Mucosa of stomach (tissue), 1 donor: ENCODE data around the gene FADS3.
"Not testable (repeated sequence)": the region's sequence is repeated elsewhere in the genome, so short reads cannot be mapped to it uniquely, and the experiment has no call there.

Experiments
- H3K27me3 ChIP-seq: one replicate; pipeline ENCODE4 v1.7.0; 2013; ENCODE audit warnings: mild to moderate bottlenecking, low read length; ENCODE audit not compliant: control insufficient read depth, insufficient read depth
- H3K36me3 ChIP-seq: one replicate; pipeline ENCODE4 v1.7.0; 2013; ENCODE audit warnings: low read length; ENCODE audit not compliant: control insufficient read depth, insufficient read depth
- H3K4me1 ChIP-seq: one replicate; pipeline ENCODE4 v1.7.0; 2013; ENCODE audit warnings: mild to moderate bottlenecking, low read length; ENCODE audit not compliant: control insufficient read depth, insufficient read depth
- H3K4me3 ChIP-seq: one replicate; pipeline ENCODE4 v1.7.0; 2013; ENCODE audit warnings: low read length
- H3K9ac ChIP-seq: one replicate; pipeline ENCODE4 v1.7.0; 2013; ENCODE audit warnings: mild to moderate bottlenecking, low read length, moderate library complexity
- H3K9me3 ChIP-seq: one replicate; pipeline ENCODE4 v1.7.0; 2013; ENCODE audit warnings: mild to moderate bottlenecking, low read length, moderate library complexity; ENCODE audit not compliant: control insufficient read depth
- donor health status: Pancreatic carcinoma.

The FADS3 gene

DNA sequence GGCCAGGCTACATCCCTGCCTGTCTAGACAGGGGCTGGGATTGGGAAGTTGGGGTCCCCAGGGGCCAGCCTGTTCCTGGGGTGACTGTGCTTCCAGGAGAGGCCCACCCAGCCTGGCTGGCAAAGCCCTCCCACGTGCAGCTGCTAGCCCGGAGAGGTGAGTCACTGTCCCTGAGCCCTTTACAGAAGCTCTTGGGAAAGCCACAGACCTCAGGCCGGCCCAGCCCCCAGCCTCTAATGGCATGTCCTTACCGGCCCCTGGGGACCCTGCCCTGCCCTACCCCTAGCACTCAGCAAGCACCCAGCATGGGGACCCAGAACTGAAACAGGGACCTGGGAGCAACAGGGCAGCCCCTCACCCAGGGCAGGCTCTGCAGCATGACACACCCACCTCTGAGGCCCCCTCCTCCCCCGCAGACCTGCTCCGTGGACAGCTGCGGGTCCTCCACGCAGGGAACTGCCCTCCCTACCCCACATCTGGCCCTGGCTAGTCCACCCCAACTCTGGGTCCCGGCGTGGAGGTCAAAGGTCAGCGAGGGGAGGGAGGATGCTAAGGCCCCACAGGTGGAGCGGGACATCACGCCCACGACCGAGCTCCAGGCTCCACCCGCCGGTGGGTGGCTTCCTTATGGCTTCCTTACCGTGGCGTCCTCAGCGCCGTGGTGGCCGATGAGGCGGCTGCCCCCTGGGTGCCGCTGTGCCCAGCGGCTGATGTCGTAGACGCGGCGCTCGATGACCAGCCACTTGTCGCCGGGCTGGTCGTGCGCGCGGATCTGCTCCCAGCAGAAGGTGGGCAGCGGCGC is 615 bp downstream of the FADS3 start:
- H3K27me3 ChIP-seq: no peaks in the 10 kb centered on the region
- no peaks in the 10 kb centered on the region for H3K9me3 ChIP-seq
- H3K36me3 ChIP-seq: no peaks in the 10 kb centered on the region

GRCh38 chr11:61889831-61890230 is 1.5 kb downstream of the FADS3 start:
- peaks cover 9% of the 10 kb centered on the region for H3K4me1 ChIP-seq
- no peaks in the 10 kb centered on the region for H3K9me3 ChIP-seq
- no peak overlapping the region for H3K9ac ChIP-seq
- no peaks in the 10 kb centered on the region for H3K36me3 ChIP-seq
- H3K27me3 ChIP-seq: no peaks in the 10 kb centered on the region
- H3K4me3 ChIP-seq: no peak overlapping the region

More for the DNA sequence above, 615 bp downstream of the FADS3 start:
- Histone ChIP-seq H3K4me3 (peak overlapping the region; percentile 46), H3K9ac (peak overlapping the region; percentile 51), H3K4me1 (peaks cover 9% of the 10 kb centered on the region)

DNA sequence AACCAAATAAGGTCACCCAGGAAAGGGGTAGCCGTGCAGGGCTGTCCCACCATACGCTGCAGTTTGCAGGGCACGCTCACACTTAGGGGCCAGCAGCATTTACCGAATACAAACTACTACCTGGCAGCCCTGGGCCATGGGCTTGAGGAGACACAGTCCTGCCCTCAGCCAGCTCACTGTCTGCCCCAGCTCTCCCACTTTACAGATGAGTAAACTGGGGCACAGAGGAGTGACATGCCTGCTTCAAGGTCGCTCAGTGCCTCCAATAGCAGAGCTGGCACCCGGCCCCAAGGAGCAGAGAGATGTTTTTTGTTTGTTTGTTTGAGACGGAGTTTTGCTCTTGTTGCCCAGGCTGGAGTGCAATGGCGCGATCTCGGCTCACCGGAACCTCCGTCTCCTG is 2.8 kb downstream of the FADS3 start:
- Histone ChIP-seq H3K27me3 (no peaks in the 10 kb centered on the region), H3K9me3 (no peaks in the 10 kb centered on the region), H3K9ac (no peak overlapping the region), H3K4me1 (peaks cover 9% of the 10 kb centered on the region), H3K4me3 (no peak overlapping the region), H3K36me3 (no peaks in the 10 kb centered on the region)

DNA sequence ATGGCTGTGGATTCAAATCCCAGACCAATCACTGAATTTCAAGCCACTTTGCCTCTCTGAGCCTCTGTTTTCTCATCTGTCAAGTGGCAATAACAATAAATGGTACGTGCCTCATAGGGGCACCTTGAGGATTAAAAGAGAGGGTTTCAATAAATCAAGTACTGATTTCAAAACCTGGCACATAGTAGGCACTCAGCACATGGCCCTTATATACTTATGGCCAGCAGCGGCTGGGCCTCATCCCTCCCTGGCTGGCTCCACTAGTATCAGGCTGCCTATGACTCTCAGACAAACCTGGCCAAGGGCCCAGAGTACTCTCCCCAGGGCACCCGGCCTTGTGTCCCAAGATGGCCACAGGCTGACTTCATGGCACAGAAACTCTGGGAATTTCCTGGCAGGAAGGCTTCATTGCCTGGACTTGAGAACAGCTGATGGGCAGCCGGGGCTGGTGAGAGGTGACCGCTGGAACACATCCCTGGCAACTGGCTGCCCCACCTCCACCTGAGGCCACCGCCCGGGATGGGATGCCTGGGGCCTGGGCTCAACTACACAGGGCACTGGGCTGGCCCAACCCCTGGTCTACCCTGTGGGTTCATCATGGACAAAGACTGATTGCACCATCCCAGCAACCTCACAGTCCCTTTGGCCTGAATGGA is 3.4 kb downstream of the FADS3 start:
- H3K9me3 ChIP-seq: no peaks in the 10 kb centered on the region
- peaks cover 9% of the 10 kb centered on the region for H3K4me1 ChIP-seq
- H3K4me3 ChIP-seq: no peak overlapping the region
- no peaks in the 10 kb centered on the region for H3K36me3 ChIP-seq
- H3K27me3 ChIP-seq: no peaks in the 10 kb centered on the region
- H3K9ac ChIP-seq: no peak overlapping the region

DNA sequence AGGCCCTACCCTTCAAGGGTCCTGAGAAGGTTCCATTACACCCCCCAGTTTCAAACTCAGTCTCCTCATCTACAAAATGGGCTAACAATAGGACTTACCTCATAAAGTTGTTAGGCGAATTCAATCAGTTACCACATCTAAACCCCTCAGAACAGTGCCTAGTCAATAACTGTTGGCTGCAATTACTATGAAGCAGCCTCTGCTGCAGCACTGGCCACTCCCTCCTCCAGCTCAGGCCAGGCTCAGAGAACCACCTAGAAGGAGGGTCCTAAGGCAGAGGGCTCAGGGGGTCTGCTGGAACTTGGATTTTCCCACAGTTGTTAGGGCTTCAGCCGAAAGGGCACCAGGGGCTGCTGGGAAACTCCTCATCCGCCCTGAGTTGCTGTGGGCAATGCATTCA is 4.7 kb downstream of the FADS3 start:
- Histone ChIP-seq H3K27me3 (no peaks in the 10 kb centered on the region), H3K36me3 (no peaks in the 10 kb centered on the region), H3K4me1 (peaks cover 9% of the 10 kb centered on the region), H3K9ac (no peak overlapping the region), H3K4me3 (no peak overlapping the region), H3K9me3 (no peaks in the 10 kb centered on the region)

GRCh38 chr11:61885784-61886580 is 5.4 kb downstream of the FADS3 start:
- H3K27me3 ChIP-seq: no peaks in the 10 kb centered on the region
- no peak overlapping the region for H3K4me3 ChIP-seq
- peaks cover 8% of the 10 kb centered on the region for H3K4me1 ChIP-seq
- no peak overlapping the region for H3K9ac ChIP-seq
- H3K9me3 ChIP-seq: no peaks in the 10 kb centered on the region
- H3K36me3 ChIP-seq: no peaks in the 10 kb centered on the region

DNA sequence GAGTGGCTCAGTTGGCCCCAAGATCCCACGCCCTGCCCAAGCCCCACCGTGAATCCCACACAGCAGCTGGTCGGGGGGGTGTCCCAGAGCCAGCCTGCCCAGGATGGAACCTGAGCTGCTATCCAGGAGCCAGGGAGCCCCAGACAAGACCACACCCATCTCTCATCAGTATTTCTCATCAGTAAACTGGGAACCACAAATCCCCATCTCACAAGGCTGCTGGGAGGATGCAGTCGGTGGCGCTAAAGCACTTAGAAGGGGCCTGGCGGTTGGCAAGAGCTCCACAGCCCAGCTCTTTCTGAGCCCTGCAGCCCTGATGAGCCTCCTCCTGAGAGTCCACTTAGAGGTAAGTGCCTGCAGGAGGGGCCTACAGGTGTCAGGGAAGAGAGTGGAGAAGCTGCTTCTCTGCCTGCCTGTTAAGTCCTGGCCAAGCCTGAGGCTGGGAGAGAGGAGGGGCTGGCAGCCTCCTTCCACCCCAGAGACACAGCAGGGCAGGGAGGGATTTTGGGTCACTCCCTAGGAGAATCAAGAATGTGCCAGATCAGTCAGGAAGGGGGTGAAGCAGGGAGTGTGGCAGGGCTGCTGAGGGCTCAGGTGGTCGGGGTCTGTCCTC is 6.1 kb downstream of the FADS3 start:
- Histone ChIP-seq H3K4me1 (peaks cover 1% of the 10 kb centered on the region), H3K27me3 (no peaks in the 10 kb centered on the region), H3K9me3 (no peaks in the 10 kb centered on the region), H3K9ac (no peak overlapping the region), H3K4me3 (no peak overlapping the region), H3K36me3 (no peaks in the 10 kb centered on the region)

DNA sequence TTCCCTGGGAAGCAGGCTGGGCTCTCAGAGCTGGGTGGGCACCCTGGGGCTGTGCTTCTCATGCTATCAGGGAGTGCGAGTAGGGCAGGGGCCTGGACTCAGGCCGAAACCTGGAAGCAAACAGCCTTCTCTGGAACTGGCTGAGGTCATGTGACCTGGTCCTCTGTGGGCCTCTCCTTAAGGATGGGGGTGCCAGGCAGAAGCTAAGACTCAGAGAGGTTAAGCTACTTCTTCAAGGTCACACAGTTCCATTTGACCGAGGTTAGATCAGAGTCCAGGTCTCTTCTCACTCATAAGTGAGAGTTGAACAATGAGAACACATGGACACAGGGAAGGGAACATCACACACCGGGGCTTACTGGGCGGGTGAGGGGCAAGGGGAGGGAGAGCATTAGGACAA is 7.4 kb downstream of the FADS3 start:
- no peak overlapping the region for H3K4me3 ChIP-seq
- no peaks in the 10 kb centered on the region for H3K9me3 ChIP-seq
- H3K36me3 ChIP-seq: no peaks in the 10 kb centered on the region
- H3K9ac ChIP-seq: no peak overlapping the region
- H3K27me3 ChIP-seq: no peaks in the 10 kb centered on the region
- no peaks in the 10 kb centered on the region for H3K4me1 ChIP-seq

DNA sequence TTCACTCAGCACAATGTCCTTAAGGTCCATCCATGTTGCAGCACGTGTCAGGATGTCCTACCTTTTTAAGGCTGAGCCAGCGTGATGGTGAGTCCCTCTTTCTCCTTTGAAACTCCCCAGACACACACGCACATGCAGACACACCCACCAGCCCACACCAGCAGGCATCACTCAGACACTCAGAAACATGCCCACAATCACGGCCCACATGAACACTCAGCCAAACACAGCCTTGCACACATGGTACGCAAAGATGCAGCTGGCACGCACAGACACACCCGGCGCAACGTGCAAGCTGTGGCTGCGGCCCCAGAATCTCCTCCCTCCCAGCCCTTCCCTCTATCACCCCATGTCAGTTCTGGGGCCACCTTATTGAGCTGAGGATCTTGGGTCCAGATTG is 8.0 kb downstream of the FADS3 start:
- H3K9me3 ChIP-seq: no peaks in the 10 kb centered on the region
- H3K36me3 ChIP-seq: no peaks in the 10 kb centered on the region
- no peaks in the 10 kb centered on the region for H3K4me1 ChIP-seq
- no peak overlapping the region for H3K4me3 ChIP-seq
- no peaks in the 10 kb centered on the region for H3K27me3 ChIP-seq
- H3K9ac ChIP-seq: no peak overlapping the region

- no peaks in the 10 kb centered on the region for H3K9me3 ChIP-seq
Measured at GRCh38 chr11:61882879-61883278, 8.5 kb downstream of the FADS3 start.

GRCh38 chr11:61882267-61882666 is 9.1 kb downstream of the FADS3 start:
- H3K36me3 ChIP-seq: not testable (repeated sequence)

More at GRCh38 chr11:61882879-61883278, 8.5 kb downstream of the FADS3 start:
- no peaks in the 10 kb centered on the region for H3K27me3 ChIP-seq
- H3K36me3 ChIP-seq: no peaks in the 10 kb centered on the region
- no peaks in the 10 kb centered on the region for H3K4me1 ChIP-seq
- no peak overlapping the region for H3K9ac ChIP-seq
- no peak overlapping the region for H3K4me3 ChIP-seq

DNA sequence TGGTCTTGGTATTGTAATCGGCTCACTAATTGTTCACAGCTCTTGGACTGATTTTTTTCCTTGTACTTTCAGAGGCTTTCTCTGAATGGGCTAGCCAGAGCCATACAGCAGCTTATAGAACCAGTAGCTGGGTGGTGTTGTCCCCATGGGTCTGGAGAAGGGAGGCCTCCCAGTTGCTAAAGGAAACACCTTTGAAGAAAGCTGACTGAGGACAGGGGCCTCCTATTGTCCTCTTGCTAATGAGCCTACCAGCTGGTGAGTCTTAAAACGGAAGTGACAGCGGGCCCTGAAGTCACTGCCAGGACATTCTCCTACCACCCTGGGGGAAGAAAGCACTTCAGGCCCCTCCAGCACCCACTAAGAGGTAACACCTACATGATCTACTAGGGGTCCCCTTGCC is 9.9 kb downstream of the FADS3 start:
- no peak overlapping the region for H3K4me3 ChIP-seq
- H3K27me3 ChIP-seq: no peaks in the 10 kb centered on the region
- no peaks in the 10 kb centered on the region for H3K36me3 ChIP-seq
- no peak overlapping the region for H3K9ac ChIP-seq
- H3K9me3 ChIP-seq: no peaks in the 10 kb centered on the region
- H3K4me1 ChIP-seq: no peaks in the 10 kb centered on the region

More at GRCh38 chr11:61882267-61882666, 9.1 kb downstream of the FADS3 start:
- not testable (repeated sequence) for H3K9me3 ChIP-seq, H3K4me1 ChIP-seq, H3K9ac ChIP-seq, H3K27me3 ChIP-seq, H3K4me3 ChIP-seq
